GM18498 (cell line): Measurements from ENCODE around the gene CLDN7.

ENCODE experiments used
- ATAC-seq: cut with Tn5 transposase; IDR thresholded peaks from one replicate; pipeline ENCODE4 v1.9.1; 2021; ENCODE audit warnings: mild to moderate bottlenecking, moderate library complexity; ENCODE audit not compliant: unreplicated experiment

Gene CLDN7

GRCh38 chr17:7221278-7222092 lies 40.8 kb downstream of the CLDN7 start:
- ATAC-seq, result no peak

GRCh38 chr17:7220593-7221277 lies 41.5 kb downstream of the CLDN7 start:
- ATAC-seq, result no peak

GRCh38 chr17:7219812-7220592 lies 42.3 kb downstream of the CLDN7 start, which contains the start of the genes ACADVL and DLG4:
ACADVL (plus strand) TSS chr17:7219938; CDS start chr17:7219985, 47 bp downstream.
DLG4 (minus strand) TSS chr17:7219836.
- ATAC-seq, result peak; percentile 53

- no peak for ATAC-seq
These were observed 43.0 kb downstream of the CLDN7 start for GRCh38 chr17:7219229-7219811.

GRCh38 chr17:7218758-7219157 lies 43.5 kb downstream of the CLDN7 start:
- ATAC-seq, result no peak

- ATAC-seq, result no peak
These were observed 44.1 kb downstream of the CLDN7 start for GRCh38 chr17:7218166-7218565.

- no peak for ATAC-seq
These were observed 44.9 kb downstream of the CLDN7 start for GRCh38 chr17:7217113-7217987.

DNA sequence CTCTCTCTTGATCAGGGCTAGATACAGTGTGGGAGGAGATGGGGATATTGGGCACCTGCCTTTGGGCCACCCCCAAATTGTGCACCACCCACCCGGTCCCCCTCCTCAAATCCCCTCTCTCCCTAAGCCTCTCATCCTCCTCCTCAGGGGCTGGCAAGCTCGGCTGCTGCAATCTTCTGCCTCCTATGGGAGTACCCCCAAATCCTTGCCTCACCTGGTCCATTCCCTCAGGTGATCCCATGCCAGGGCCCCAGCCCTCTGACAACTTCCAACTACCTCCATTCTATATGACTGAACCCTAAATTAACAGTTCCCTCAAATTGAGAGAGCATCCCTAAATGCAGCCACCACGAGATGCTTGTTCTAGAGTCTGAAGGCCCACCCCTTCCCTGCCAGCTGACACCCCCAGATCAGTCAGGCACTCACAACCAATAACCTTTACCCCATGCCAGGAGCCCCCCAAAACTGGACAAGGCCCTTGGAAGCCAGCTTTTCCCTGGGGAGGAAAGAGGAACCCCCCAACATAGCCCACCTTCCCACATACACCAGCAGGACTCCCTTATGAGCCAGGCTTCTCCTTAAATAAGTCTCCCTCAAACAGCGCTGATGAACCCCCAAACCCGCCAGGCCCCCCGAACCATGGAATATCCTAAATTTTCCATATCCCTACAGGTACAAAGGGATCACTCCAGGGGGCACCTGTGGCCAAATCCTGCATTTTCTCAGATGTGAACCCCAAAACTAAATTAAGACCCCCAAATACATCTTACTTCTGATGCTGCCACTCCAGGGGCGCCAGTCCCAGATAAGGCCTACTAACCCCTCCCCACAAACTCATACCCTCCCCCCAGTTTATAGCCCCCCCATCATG lies 45.8 kb downstream of the CLDN7 start:
- no peak for ATAC-seq

- no peak for ATAC-seq
These were observed 46.6 kb downstream of the CLDN7 start for GRCh38 chr17:7215652-7216180.

GRCh38 chr17:7215136-7215638 lies 47.1 kb downstream of the CLDN7 start:
- no peak for ATAC-seq

DNA sequence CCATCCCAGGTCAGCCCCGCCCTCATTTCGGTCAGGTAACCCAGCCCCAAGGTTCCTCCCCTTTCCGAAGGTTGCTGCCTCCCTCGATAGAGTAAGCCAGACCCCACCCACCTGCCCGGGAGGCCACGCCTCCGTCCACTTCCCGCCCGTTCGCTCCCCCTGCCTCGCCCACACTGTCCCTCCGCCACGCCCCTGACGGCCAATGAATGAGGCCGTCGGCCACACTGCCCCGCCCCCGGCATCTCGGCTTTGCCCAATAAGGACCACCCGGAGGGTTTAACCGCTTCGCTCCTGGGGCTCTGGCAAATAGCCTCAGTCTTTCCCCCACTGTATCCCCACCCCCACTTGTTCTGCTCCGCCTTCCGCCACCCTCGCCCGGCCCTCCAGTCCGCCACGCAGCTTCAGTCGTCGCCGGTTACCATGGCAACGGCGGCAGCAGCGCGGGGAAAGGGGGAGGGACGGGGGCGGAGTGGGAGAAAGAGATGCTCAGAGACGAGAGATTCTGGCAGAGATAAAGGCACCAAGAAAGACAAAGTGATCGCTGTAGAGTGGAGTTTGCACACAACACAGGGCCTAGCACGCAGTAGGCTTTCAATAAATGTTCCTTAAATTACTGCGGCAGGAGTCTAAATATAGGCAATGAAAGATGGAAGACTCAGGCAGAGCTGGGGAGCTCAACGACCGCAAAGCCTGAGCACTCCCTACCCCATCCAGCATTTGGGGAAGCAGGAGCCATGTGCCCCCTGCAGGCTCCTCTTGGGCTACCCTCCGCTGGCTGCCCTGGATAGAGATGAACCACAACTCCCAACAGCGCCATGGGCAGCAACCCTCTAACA lies 47.8 kb downstream of the CLDN7 start:
- ATAC-seq, result peak; percentile 80

DNA sequence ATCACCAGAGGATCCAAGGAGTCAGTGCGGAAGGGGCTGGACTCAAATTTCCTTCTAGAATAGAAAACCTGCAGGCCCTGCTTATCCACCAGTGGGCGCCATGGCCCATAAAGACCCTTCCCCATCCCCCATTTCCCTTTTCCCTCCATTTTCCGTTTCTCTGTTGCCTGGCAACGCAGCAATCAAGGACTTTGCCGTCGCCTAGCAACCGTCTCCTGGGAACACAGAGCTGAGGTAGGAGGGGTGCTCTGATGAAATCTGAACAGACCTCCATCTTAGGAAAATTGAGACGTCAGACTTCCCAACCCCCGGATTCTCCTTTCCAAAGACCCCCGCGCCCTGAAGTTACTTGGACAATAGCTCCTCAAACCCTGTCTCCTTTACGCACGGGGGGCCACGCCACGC lies 48.4 kb downstream of the CLDN7 start:
- peak; percentile 5 for ATAC-seq

DNA sequence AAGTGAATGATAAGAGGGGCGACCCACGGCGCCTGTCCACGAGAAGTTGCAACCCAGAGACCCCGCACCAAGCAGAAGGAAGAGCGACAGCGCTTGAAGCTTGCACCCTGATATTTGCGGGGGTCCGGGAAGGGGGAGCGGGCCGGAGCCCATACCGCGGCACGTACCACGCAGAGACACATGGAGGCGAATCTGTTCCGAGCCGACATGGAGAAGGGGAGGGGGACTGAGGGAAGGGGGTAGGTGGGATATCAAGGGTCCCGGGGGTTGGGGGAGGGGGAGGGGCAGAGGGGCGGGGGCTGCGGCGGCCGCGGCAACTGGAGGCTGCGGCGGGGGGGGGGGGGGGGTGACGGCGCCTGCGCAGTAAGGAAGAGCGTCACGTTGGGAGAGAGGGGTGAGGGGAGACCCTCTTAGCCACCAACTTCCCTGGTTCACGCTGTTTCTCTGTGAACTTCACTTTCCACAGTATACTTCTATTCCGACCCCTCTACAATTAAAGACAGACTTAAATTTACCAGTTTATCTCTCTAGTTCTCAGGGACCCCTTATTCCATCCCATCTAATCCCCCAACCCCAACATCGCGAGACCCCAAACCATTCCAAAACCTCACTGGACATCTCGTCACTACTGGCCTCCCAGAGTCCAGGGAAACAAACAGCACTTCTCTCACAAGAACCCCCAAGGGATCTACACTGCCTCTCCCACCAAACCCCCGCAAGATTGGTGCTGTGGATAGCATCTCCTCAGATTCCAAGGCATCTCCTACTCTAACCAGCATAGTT lies 50.6 kb downstream of the CLDN7 start:
- ATAC-seq, result no peak
